ENCODE measurements around the gene NBPF12. TPM values are rescaled to one million over a fixed set of nuclear protein-coding genes. Genes with fewer than 3 reads are reported as not detected.
"Not testable (repeated sequence)": the region's sequence is repeated elsewhere in the genome, so short reads cannot be mapped to it uniquely, and the experiment has no call there.

NBPF12 gene
- total RNA-seq, 5 donors from 2014 or later (not counting 1 experiment from before 2014, with no cell fraction given): 23.8 to 29.4 (median 24.4) TPM

GRCh38 chr1:146922614-146923013 is 15.5 kb upstream of the NBPF12 start:
- H3K4me1 Mint-ChIP-seq; H3K27ac Mint-ChIP-seq; ATAC-seq (replicated peaks in 1 of 4); H3K36me3 Mint-ChIP-seq; H3K27me3 ChIP-seq (replicated peaks in 1 of 2; ENCODE audit: control insufficient read depth in 2 of 2, extremely low read depth in 1 of 2, insufficient read depth in 2 of 2, low read length in 1 of 2); DNase-seq; H3K36me3 ChIP-seq (ENCODE audit: control insufficient read depth in 2 of 2, extremely low read depth in 1 of 2, insufficient read depth in 1 of 2, low read length in 1 of 2); H3K4me1 ChIP-seq (ENCODE audit: control insufficient read depth in 1 of 2, extremely low read depth in 1 of 2, insufficient read depth in 2 of 2, low read length in 2 of 2); H3K27ac ChIP-seq (ENCODE audit: low read length); H3K27me3 Mint-ChIP-seq; POLR2A ChIA-PET; H3K9me3 ChIP-seq; H3K4me3 Mint-ChIP-seq; H3K9me3 Mint-ChIP-seq; CTCF ChIA-PET; H3K4me3 ChIP-seq (ENCODE audit: control insufficient read depth in 1 of 2, extremely low read depth in 1 of 2, low read length in 1 of 2): not testable (repeated sequence)
- WGBS (ENCODE audit: insufficient coverage): no CpG with 5 or more reads among the region's 1 CpG

GRCh38 chr1:146924106-146924505 is 14.0 kb upstream of the NBPF12 start:
- H3K27me3 Mint-ChIP-seq; H3K27me3 ChIP-seq (replicated peaks in 1 of 2; ENCODE audit: control insufficient read depth in 2 of 2, extremely low read depth in 1 of 2, insufficient read depth in 2 of 2, low read length in 1 of 2); H3K4me3 ChIP-seq (ENCODE audit: control insufficient read depth in 1 of 2, extremely low read depth in 1 of 2, low read length in 1 of 2); CTCF ChIA-PET; H3K4me3 Mint-ChIP-seq; H3K36me3 Mint-ChIP-seq; H3K4me1 ChIP-seq (ENCODE audit: control insufficient read depth in 1 of 2, extremely low read depth in 1 of 2, insufficient read depth in 2 of 2, low read length in 2 of 2); H3K4me1 Mint-ChIP-seq; H3K9me3 Mint-ChIP-seq; ATAC-seq (replicated peaks in 1 of 4); H3K9me3 ChIP-seq; H3K36me3 ChIP-seq (ENCODE audit: control insufficient read depth in 2 of 2, extremely low read depth in 1 of 2, insufficient read depth in 1 of 2, low read length in 1 of 2); H3K27ac Mint-ChIP-seq; DNase-seq; H3K27ac ChIP-seq (ENCODE audit: low read length); POLR2A ChIA-PET: not testable (repeated sequence)
- no CpG with 5 or more reads among the region's 2 CpGs for WGBS (ENCODE audit: insufficient coverage)

GRCh38 chr1:146926413-146926812 is 11.7 kb upstream of the NBPF12 start:
- H3K27me3 ChIP-seq (replicated peaks in 1 of 2; ENCODE audit: control insufficient read depth in 2 of 2, extremely low read depth in 1 of 2, insufficient read depth in 2 of 2, low read length in 1 of 2); H3K36me3 Mint-ChIP-seq; H3K9me3 ChIP-seq; H3K36me3 ChIP-seq (ENCODE audit: control insufficient read depth in 2 of 2, extremely low read depth in 1 of 2, insufficient read depth in 1 of 2, low read length in 1 of 2); H3K4me1 Mint-ChIP-seq; DNase-seq; ATAC-seq (replicated peaks in 1 of 4); POLR2A ChIA-PET; H3K9me3 Mint-ChIP-seq; H3K4me3 Mint-ChIP-seq; H3K4me3 ChIP-seq (ENCODE audit: control insufficient read depth in 1 of 2, extremely low read depth in 1 of 2, low read length in 1 of 2); CTCF ChIA-PET; H3K27ac Mint-ChIP-seq; H3K4me1 ChIP-seq (ENCODE audit: control insufficient read depth in 1 of 2, extremely low read depth in 1 of 2, insufficient read depth in 2 of 2, low read length in 2 of 2); H3K27me3 Mint-ChIP-seq; H3K27ac ChIP-seq (ENCODE audit: low read length): not testable (repeated sequence)
- no CpG with 5 or more reads among the region's 2 CpGs for WGBS (ENCODE audit: insufficient coverage)

- H3K4me3 ChIP-seq (ENCODE audit: control insufficient read depth in 1 of 2, extremely low read depth in 1 of 2, low read length in 1 of 2); H3K27ac Mint-ChIP-seq; H3K36me3 ChIP-seq (ENCODE audit: control insufficient read depth in 2 of 2, extremely low read depth in 1 of 2, insufficient read depth in 1 of 2, low read length in 1 of 2); H3K9me3 Mint-ChIP-seq; CTCF ChIA-PET; ATAC-seq (replicated peaks in 1 of 4); H3K27me3 ChIP-seq (replicated peaks in 1 of 2; ENCODE audit: control insufficient read depth in 2 of 2, extremely low read depth in 1 of 2, insufficient read depth in 2 of 2, low read length in 1 of 2); H3K4me1 ChIP-seq (ENCODE audit: control insufficient read depth in 1 of 2, extremely low read depth in 1 of 2, insufficient read depth in 2 of 2, low read length in 2 of 2); H3K9me3 ChIP-seq; H3K4me3 Mint-ChIP-seq; H3K27me3 Mint-ChIP-seq; POLR2A ChIA-PET; H3K4me1 Mint-ChIP-seq; H3K27ac ChIP-seq (ENCODE audit: low read length); H3K36me3 Mint-ChIP-seq; DNase-seq: not testable (repeated sequence)
- no CpG with 5 or more reads among the region's 1 CpG for WGBS (ENCODE audit: insufficient coverage)
These were observed 7.9 kb upstream of the NBPF12 start for GRCh38 chr1:146930225-146930624.

- H3K4me1 ChIP-seq (ENCODE audit: control insufficient read depth in 1 of 2, extremely low read depth in 1 of 2, insufficient read depth in 2 of 2, low read length in 2 of 2); CTCF ChIA-PET; H3K9me3 Mint-ChIP-seq; ATAC-seq (replicated peaks in 1 of 4); H3K36me3 ChIP-seq (ENCODE audit: control insufficient read depth in 2 of 2, extremely low read depth in 1 of 2, insufficient read depth in 1 of 2, low read length in 1 of 2); H3K9me3 ChIP-seq; H3K27me3 Mint-ChIP-seq; POLR2A ChIA-PET; H3K27me3 ChIP-seq (replicated peaks in 1 of 2; ENCODE audit: control insufficient read depth in 2 of 2, extremely low read depth in 1 of 2, insufficient read depth in 2 of 2, low read length in 1 of 2); H3K27ac Mint-ChIP-seq; H3K27ac ChIP-seq (ENCODE audit: low read length); H3K36me3 Mint-ChIP-seq; H3K4me3 ChIP-seq (ENCODE audit: control insufficient read depth in 1 of 2, extremely low read depth in 1 of 2, low read length in 1 of 2): not testable (repeated sequence)
- H3K4me1 Mint-ChIP-seq: peaks cover 8 to 15% (median 15%) of the 10 kb centered on the region in 3 donors
- peak overlapping the region in 1 of 3 donors; percentile 41 for H3K4me3 Mint-ChIP-seq
- peak in 1 of 35 experiments; percentile 9 for DNase-seq
- 40% methylated on average over 1 of the region's 8 CpGs for WGBS (ENCODE audit: insufficient coverage)
These were observed 3.5 kb upstream of the NBPF12 start for GRCh38 chr1:146934390-146935223.

- H3K27ac ChIP-seq (ENCODE audit: low read length); H3K4me3 ChIP-seq (ENCODE audit: control insufficient read depth in 1 of 2, extremely low read depth in 1 of 2, low read length in 1 of 2); CTCF ChIA-PET; H3K36me3 ChIP-seq (ENCODE audit: control insufficient read depth in 2 of 2, extremely low read depth in 1 of 2, insufficient read depth in 1 of 2, low read length in 1 of 2); H3K36me3 Mint-ChIP-seq; H3K27me3 Mint-ChIP-seq; ATAC-seq (replicated peaks in 1 of 4); H3K9me3 ChIP-seq; H3K4me1 ChIP-seq (ENCODE audit: control insufficient read depth in 1 of 2, extremely low read depth in 1 of 2, insufficient read depth in 2 of 2, low read length in 2 of 2); DNase-seq; H3K27me3 ChIP-seq (replicated peaks in 1 of 2; ENCODE audit: control insufficient read depth in 2 of 2, extremely low read depth in 1 of 2, insufficient read depth in 2 of 2, low read length in 1 of 2); POLR2A ChIA-PET; H3K9me3 Mint-ChIP-seq: not testable (repeated sequence)
- Mint-ChIP-seq H3K4me1 (peaks cover 17 to 25% (median 18%) of the 10 kb centered on the region in 3 donors), H3K4me3 (peak overlapping the region; percentile 57 to 95 (median 77)), H3K27ac (peak overlapping the region in 1 of 2 donors; percentile 63)
- whole genome bisulfite sequencing (ENCODE audit: insufficient coverage): no CpG with 5 or more reads among the region's 3 CpGs
These were observed 662 bp upstream of the NBPF12 start for GRCh38 chr1:146937462-146937861.

All from T-cell (primary cell).